Measurements from ENCODE around the gene NR2F2.

- no peak for TF ChIP-seq EZH2 (IDR thresholded peaks at IDR 0.05; ENCODE audit: borderline replicate concordance, low read depth, low read length, severe bottlenecking)
- peak; percentile 50 for TF ChIP-seq CTCF (IDR thresholded peaks at IDR 0.05; ENCODE audit: borderline replicate concordance, extremely low read depth, low read length, poor library complexity, severe bottlenecking)
Observed at GRCh38 chr15:96327155-96327741, 3.3 kb upstream of the NR2F2 start.

Measured in DND-41 (cell line).